ENCODE data around the gene NT5DC3. TPM values are rescaled to one million over a fixed set of nuclear protein-coding genes. Genes with fewer than 3 reads are reported as not detected.

Gene NT5DC3
- total RNA-seq, 6 experiments from 2014 or later: 10.5 to 12.8 (median 11.3) TPM

- Mint-ChIP-seq H3K27me3 (ENCODE audit: insufficient read depth) (peaks cover 3% of the 10 kb centered on the region; the same call in 1 of the 2 replicates), H3K27ac (no peak overlapping the region), H3K4me1 (ENCODE audit: low read depth) (no peaks in the 10 kb centered on the region), H3K36me3 (ENCODE audit: low read depth) (peaks cover 11% of the 10 kb centered on the region), H3K9me3 (no peaks in the 10 kb centered on the region), H3K4me3 (no peak overlapping the region)
- DNase-seq: no peak
- TF ChIP-seq, protein P1, sequence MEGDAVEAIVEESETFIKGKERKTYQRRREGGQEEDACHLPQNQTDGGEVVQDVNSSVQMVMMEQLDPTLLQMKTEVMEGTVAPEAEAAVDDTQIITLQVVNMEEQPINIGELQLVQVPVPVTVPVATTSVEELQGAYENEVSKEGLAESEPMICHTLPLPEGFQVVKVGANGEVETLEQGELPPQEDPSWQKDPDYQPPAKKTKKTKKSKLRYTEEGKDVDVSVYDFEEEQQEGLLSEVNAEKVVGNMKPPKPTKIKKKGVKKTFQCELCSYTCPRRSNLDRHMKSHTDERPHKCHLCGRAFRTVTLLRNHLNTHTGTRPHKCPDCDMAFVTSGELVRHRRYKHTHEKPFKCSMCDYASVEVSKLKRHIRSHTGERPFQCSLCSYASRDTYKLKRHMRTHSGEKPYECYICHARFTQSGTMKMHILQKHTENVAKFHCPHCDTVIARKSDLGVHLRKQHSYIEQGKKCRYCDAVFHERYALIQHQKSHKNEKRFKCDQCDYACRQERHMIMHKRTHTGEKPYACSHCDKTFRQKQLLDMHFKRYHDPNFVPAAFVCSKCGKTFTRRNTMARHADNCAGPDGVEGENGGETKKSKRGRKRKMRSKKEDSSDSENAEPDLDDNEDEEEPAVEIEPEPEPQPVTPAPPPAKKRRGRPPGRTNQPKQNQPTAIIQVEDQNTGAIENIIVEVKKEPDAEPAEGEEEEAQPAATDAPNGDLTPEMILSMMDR (IDR thresholded peaks at IDR 0.05): no peak
Measured at GRCh38 chr12:103765322-103765721, 75.7 kb downstream of the NT5DC3 start.

- Mint-ChIP-seq H3K4me3 (no peak overlapping the region), H3K27ac (no peak overlapping the region), H3K36me3 (ENCODE audit: low read depth) (peaks cover 11% of the 10 kb centered on the region), H3K27me3 (ENCODE audit: insufficient read depth) (peaks cover 3% of the 10 kb centered on the region), H3K9me3 (no peaks in the 10 kb centered on the region), H3K4me1 (ENCODE audit: low read depth) (no peaks in the 10 kb centered on the region)
- TF ChIP-seq, protein P1 (IDR thresholded peaks at IDR 0.05): no peak
- no peak for DNase-seq
Measured at GRCh38 chr12:103762473-103762872, 78.6 kb downstream of the NT5DC3 start.

DNA sequence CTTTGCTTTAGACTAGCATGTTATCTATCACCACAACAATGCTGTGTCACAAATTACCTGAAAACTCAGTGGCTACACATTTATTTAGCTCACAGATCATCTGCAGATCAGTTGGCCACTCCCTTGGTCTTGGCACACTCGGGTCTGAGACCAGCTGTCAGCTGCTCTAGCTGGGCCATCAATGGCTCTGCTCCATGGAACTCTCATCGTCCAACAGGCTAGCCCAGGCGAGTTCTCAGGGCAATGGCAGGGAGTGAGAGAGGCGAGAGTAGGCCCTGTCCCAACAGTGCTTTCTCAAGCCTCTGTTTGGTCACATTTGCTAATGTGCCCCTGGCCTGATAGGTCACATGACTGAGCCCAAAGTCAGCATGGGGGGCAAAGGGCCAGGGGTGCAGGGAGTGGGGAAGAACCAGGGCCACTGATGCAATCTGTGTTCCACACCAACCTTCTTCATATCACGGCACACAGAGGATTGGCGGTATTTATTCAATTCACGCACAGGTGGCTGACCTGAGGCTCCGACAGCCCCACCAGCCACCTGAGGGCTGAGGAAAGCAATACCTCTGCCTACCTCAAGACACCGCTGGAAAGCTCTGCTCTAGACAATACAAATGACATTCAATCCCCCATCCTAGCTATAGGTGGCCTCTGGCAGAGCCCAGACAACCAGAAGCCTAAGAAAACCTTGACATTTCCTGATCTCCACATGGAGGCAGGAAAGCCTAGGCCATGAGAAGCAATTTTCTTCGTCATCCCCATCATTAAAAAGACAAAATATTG, 82.5 kb downstream of the NT5DC3 start:
- H3K4me1 Mint-ChIP-seq (ENCODE audit: low read depth): 0 out of 2 replicates have a peak, but pooled peaks cover 4% of the 10 kb centered on the region
- TF ChIP-seq, protein P1 (IDR thresholded peaks at IDR 0.05): no peak
- no peak overlapping the region for H3K27ac Mint-ChIP-seq
- no peak for DNase-seq
- no peak overlapping the region for H3K4me3 Mint-ChIP-seq
- H3K27me3 Mint-ChIP-seq (ENCODE audit: insufficient read depth): peaks cover 3% of the 10 kb centered on the region
- H3K9me3 Mint-ChIP-seq: no peaks in the 10 kb centered on the region
- H3K36me3 Mint-ChIP-seq (ENCODE audit: low read depth): peaks cover 6% of the 10 kb centered on the region; the same call in 1 of the 2 replicates

- Mint-ChIP-seq H3K27me3 (ENCODE audit: insufficient read depth) (no peaks in the 10 kb centered on the region; the same call in 1 of the 2 replicates), H3K27ac (no peak overlapping the region), H3K36me3 (ENCODE audit: low read depth) (no peaks in the 10 kb centered on the region), H3K4me1 (ENCODE audit: low read depth) (0 out of 2 replicates have a peak, but pooled peaks cover 4% of the 10 kb centered on the region), H3K9me3 (no peaks in the 10 kb centered on the region), H3K4me3 (no peak overlapping the region)
- TF ChIP-seq, protein P1 (IDR thresholded peaks at IDR 0.05): no peak
- DNase-seq: no peak
Measured at GRCh38 chr12:103757248-103757647, 83.8 kb downstream of the NT5DC3 start.

DNA sequence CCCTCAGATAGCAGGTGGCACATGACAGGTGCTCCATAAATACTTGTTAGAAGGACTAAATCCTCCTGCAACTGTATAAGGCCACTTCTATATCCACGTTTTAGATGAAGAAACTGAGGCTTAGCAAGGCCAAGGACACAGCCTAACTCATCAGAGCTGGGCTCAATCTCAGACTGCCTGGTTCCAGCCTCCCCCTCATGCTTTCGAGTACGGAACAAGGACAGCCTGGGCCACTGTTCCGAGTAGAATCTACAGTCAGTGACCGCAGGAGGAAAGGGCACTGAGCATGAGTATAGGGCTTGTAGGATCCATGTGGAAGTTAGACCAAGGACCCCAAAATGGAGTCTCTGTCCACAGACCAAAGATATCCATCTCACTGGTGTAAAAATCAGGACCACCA, 84.6 kb downstream of the NT5DC3 start:
- H3K4me3 Mint-ChIP-seq: no peak overlapping the region
- H3K4me1 Mint-ChIP-seq (ENCODE audit: low read depth): 0 out of 2 replicates have a peak, but pooled peaks cover 4% of the 10 kb centered on the region
- H3K27ac Mint-ChIP-seq: no peak overlapping the region
- no peaks in the 10 kb centered on the region for H3K36me3 Mint-ChIP-seq (ENCODE audit: low read depth)
- no peaks in the 10 kb centered on the region; the same call in 1 of the 2 replicates for H3K27me3 Mint-ChIP-seq (ENCODE audit: insufficient read depth)
- TF ChIP-seq, protein P1 (IDR thresholded peaks at IDR 0.05): no peak
- no peaks in the 10 kb centered on the region for H3K9me3 Mint-ChIP-seq
- DNase-seq: no peak
